Upper lobe of right lung (tissue), 1 donor: ENCODE results near the gene SRP68. TPM values are rescaled to one million over a fixed set of nuclear protein-coding genes. Genes with fewer than 3 reads are reported as not detected.

ENCODE experiments used
- ATAC-seq: fragments of 200-7000 bp; cut with Tn5 transposase; one replicate; pipeline ENCODE4 v1.9.1; 2020; ENCODE audit warnings: mild to moderate bottlenecking, moderate library complexity
- DNase-seq: peaks from one replicate; pipeline ENCODE4 v3.0.0-alpha.2; 2020
- H3K27ac ChIP-seq: fragments of 200-600 bp; one replicate; pipeline ENCODE4 v1.8.0; 2022
- H3K27me3 ChIP-seq: fragments of 200-600 bp; one replicate; pipeline ENCODE4 v1.8.0; 2022; ENCODE audit warnings: mild to moderate bottlenecking
- H3K36me3 ChIP-seq: fragments of 200-600 bp; one replicate; pipeline ENCODE4 v1.8.0; 2022
- H3K4me1 ChIP-seq: fragments of 200-600 bp; one replicate; pipeline ENCODE4 v1.8.0; 2022
- H3K4me3 ChIP-seq: fragments of 200-600 bp; one replicate; pipeline ENCODE4 v1.8.0; 2022; ENCODE audit warnings: mild to moderate bottlenecking
- H3K9me3 ChIP-seq: fragments of 200-600 bp; one replicate; pipeline ENCODE4 v1.8.0; 2022
- intact Hi-C: fragments of 100-400 bp; cut with DNase I; formaldehyde crosslinking; loops from one replicate; pipeline ENCODE4 v1.11.0; 2022
- microRNA-seq: library from miRNA; unstranded; fragments of <30 nt; microRNA quantifications from one replicate; pipeline ENCODE4 v1.2.0, GENCODE V29; 2020; ENCODE audit warnings: borderline microRNAs expressed
- total RNA-seq: library from RNA; stranded (reverse); fragmentation: NEBNext Ultra II Directional; extraction: Animal tissue kit (Norgen Biotek cat#: 25700); gene quantifications from one replicate; pipeline ENCODE4 v1.2.1, GENCODE V29; 2021
- TF ChIP-seq, protein P1 (sequence below): fragments of 200-600 bp; IDR thresholded peaks from one replicate; pipeline ENCODE4 v1.8.0; 2022; ENCODE audit warnings: antibody characterized with exemption
- donor health status: DM: no; HTN: yes; CAD: no; lungs with severe emphysema.

SRP68 gene
- total RNA-seq, 1 donor from 2014 or later = 74.9 TPM

DNA sequence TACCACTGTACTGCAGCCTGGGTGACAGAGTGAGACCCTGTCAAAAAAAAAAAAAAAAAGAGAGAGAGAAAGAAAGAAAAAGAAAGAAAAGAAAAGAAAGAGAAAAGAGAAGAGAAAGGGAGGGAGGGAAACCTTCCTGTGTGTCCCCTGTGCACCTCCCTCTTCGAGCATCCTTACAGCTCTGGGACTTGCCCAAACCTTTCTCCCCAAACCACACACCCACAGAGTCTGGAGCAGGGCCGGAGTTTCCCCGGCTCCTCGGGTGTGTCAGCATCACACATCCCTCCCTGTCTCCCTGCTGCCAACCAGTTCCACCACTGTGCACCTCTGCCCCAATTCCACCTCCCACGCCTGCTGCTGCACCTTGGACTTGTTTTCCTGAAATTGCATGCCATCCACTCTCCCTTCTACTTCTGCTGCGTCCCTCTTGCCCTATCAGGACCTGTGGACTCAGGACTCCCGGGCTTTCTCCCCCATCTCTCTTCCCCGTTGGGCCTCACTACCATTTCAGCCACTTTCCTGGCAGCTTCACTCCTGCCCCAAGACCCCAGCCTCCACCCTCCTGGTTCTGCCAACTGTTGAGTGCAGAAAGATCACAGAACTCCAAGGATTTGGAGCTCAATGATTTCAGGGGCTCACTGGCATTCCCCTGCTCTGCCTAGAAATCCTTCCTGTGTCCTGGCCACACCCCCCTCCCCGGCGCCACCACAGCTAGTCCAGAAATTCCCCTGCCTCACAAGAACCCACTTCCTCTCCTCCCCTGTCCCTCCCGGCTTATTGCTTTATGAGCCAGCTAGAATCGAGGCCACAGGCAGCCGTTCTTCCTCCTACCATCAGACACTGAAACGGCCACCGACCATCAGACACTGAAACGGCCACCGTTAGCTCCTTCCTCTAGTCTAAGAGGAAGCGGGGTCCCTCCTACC lies 75.4 kb downstream of the SRP68 start:
- peaks cover 13% of the 10 kb centered on the region for H3K4me1 ChIP-seq
- no peaks in the 10 kb centered on the region for H3K9me3 ChIP-seq
- peaks cover 11% of the 10 kb centered on the region for H3K36me3 ChIP-seq
- no peaks in the 10 kb centered on the region for H3K27me3 ChIP-seq
- H3K4me3 ChIP-seq = no peak overlapping the region
- intact Hi-C loops = no loop called here
- DNase-seq (peak; percentile 85), ATAC-seq (peak; percentile 76)
- TF ChIP-seq, protein P1, sequence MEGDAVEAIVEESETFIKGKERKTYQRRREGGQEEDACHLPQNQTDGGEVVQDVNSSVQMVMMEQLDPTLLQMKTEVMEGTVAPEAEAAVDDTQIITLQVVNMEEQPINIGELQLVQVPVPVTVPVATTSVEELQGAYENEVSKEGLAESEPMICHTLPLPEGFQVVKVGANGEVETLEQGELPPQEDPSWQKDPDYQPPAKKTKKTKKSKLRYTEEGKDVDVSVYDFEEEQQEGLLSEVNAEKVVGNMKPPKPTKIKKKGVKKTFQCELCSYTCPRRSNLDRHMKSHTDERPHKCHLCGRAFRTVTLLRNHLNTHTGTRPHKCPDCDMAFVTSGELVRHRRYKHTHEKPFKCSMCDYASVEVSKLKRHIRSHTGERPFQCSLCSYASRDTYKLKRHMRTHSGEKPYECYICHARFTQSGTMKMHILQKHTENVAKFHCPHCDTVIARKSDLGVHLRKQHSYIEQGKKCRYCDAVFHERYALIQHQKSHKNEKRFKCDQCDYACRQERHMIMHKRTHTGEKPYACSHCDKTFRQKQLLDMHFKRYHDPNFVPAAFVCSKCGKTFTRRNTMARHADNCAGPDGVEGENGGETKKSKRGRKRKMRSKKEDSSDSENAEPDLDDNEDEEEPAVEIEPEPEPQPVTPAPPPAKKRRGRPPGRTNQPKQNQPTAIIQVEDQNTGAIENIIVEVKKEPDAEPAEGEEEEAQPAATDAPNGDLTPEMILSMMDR = no peak
- peak overlapping the region; percentile 40 for H3K27ac ChIP-seq

DNA sequence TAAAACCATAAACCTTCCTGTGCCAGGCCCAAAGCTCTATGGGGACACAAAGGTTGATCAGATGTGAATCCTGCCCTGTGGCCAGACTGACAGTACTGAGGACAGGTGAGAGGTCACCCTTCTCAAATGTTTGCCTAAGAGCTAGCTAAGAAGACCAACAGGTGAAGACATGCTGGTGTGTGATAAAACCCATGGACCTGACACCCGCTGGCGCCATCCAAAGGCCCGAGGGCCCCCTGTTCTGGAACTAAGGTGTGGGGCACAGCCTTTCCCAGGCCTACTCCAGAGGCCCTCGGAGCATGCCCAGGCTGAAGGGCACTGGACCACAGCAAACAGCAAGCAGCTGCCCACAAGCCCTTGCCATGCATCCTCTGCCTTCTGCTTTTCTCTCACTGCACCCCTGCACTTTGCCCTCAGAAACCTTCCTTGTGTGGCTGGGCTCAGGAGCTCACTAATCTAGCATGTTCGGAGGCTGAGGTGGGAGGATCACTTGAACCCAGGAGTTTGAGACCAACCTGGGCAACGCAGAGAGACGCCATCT lies 76.9 kb downstream of the SRP68 start:
- Histone ChIP-seq H3K4me3 (no peak overlapping the region), H3K9me3 (no peaks in the 10 kb centered on the region), H3K4me1 (peaks cover 13% of the 10 kb centered on the region), H3K36me3 (peaks cover 11% of the 10 kb centered on the region), H3K27me3 (no peaks in the 10 kb centered on the region), H3K27ac (no peak overlapping the region)
- TF ChIP-seq, protein P1 = no peak
- no peak for DNase-seq
- intact Hi-C loops = no loop called here
- ATAC-seq = no peak

GRCh38 chr17:75994802-75995370 lies 77.4 kb downstream of the SRP68 start:
- TF ChIP-seq, protein P1 = no peak
- Histone ChIP-seq H3K9me3 (no peaks in the 10 kb centered on the region), H3K27ac (no peak overlapping the region), H3K4me1 (peaks cover 13% of the 10 kb centered on the region), H3K4me3 (no peak overlapping the region), H3K36me3 (peaks cover 11% of the 10 kb centered on the region), H3K27me3 (no peaks in the 10 kb centered on the region)
- DNase-seq (no peak), ATAC-seq (no peak)
- intact Hi-C loops = no loop called here

GRCh38 chr17:75991396-75991795 lies 80.9 kb downstream of the SRP68 start:
- TF ChIP-seq, protein P1 = no peak
- Histone ChIP-seq H3K27ac (no peak overlapping the region), H3K4me3 (no peak overlapping the region), H3K36me3 (peaks cover 11% of the 10 kb centered on the region), H3K9me3 (no peaks in the 10 kb centered on the region), H3K27me3 (no peaks in the 10 kb centered on the region), H3K4me1 (no peaks in the 10 kb centered on the region)
- intact Hi-C loops = no loop called here
- ATAC-seq (no peak), DNase-seq (no peak)

Small RNA genes lying within 50 kb of the gene (microRNA-seq; reads per million reads assigned to microRNA genes)
- 3.1 reads per million, percentile 21 among the genes with 10 or more reads in this experiment for gene MIR6868

Other genes starting within 250 kb of the SRP68 start
- 145 TPM for gene UNC13D, start 228.1 kb downstream of the SRP68 start, total RNA-seq
- gene WBP2, start 217.2 kb downstream of the SRP68 start, total RNA-seq = 156 TPM
- gene TRIM47, start 193.9 kb downstream of the SRP68 start, total RNA-seq = 31.0 TPM
- 28.7 TPM for gene TRIM65, start 175.6 kb downstream of the SRP68 start, total RNA-seq
- 85.5 TPM for gene MRPL38, start 167.6 kb downstream of the SRP68 start, total RNA-seq
- gene FBF1, start 131.5 kb downstream of the SRP68 start, total RNA-seq = 11.3 TPM
- 75.2 TPM for gene ACOX1, start 93.4 kb downstream of the SRP68 start, total RNA-seq
- gene TEN1, start 93.3 kb downstream of the SRP68 start, total RNA-seq = 10.9 TPM
- 9.6 TPM for gene CDK3, start 71.7 kb downstream of the SRP68 start, total RNA-seq
- 46.8 TPM for gene EVPL, start 45.2 kb downstream of the SRP68 start, total RNA-seq
- not detected for gene GALR2, start 2.3 kb upstream of the SRP68 start, total RNA-seq
- not detected for gene ZACN, start 6.7 kb upstream of the SRP68 start, total RNA-seq
- 121 TPM for gene EXOC7, start 31.3 kb upstream of the SRP68 start, total RNA-seq
- gene FOXJ1, start 68.7 kb upstream of the SRP68 start, total RNA-seq = 2.9 TPM
- 3.8 TPM for gene RNF157, start 168.0 kb upstream of the SRP68 start, total RNA-seq
- 56.7 TPM for gene UBALD2, start 192.8 kb upstream of the SRP68 start, total RNA-seq
- gene QRICH2, start 235.8 kb upstream of the SRP68 start, total RNA-seq = 3.4 TPM